GM18499 (cell line): ENCODE measurements around the gene UNC5CL.

Source experiments
- ATAC-seq: cut with Tn5 transposase; IDR thresholded peaks from one replicate; pipeline ENCODE4 v1.9.1; 2021; ENCODE audit warnings: moderate number of reproducible peaks; ENCODE audit not compliant: insufficient read depth, unreplicated experiment

UNC5CL gene, protein sequence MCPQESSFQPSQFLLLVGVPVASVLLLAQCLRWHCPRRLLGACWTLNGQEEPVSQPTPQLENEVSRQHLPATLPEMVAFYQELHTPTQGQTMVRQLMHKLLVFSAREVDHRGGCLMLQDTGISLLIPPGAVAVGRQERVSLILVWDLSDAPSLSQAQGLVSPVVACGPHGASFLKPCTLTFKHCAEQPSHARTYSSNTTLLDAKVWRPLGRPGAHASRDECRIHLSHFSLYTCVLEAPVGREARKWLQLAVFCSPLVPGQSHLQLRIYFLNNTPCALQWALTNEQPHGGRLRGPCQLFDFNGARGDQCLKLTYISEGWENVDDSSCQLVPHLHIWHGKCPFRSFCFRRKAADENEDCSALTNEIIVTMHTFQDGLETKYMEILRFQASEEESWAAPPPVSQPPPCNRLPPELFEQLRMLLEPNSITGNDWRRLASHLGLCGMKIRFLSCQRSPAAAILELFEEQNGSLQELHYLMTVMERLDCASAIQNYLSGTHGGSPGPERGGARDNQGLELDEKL

DNA sequence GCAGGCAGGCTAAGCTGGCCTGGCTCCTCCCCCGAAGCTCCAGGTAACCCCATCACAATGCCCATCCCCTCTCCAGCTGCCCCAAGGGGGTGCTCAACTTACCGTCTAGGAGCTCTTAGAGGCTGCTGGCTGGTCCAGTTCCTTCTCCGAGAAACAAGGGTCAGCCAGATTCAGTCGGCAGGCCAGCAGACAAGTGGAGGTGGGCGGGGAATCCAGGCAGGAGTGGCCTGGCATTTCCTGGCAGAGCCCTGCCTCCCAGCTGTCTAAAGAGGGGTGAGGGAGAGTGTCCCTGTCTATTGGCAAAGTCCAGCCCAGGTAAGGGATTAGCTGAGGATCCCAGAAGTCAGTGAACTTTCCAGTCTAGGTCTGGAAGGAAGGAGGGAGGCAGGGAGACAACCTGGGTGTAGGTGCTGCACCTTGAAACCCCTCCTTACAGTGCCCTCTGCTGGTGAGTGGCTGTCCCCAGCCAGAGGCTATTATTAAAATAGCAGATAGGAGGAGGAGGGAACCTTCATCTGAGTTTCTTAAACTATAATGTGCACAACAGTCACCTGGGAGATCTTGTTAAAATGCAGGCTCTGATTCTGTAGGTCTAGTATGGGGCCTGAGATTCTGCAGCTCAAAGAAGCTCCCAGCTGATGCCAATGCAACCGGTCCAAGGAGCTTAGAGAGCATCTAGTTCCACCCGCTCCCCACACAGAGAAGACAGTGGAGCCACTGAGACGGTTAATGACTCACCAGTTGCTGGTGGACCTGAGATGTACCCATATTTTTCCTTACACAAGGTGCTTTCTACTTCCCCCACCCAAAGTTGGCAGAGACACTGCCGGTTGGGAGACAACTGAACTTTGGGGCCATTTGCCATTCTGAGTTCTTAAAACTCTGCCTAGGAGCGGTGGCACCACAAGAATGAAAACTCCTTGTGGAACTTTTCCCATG, at the start of gene UNC5CL:
UNC5CL (minus strand) TSS at position 162 of the 939 bp plus-strand sequence. CDS start 4,147 bp downstream, outside the sequence.
- no peak for ATAC-seq

DNA sequence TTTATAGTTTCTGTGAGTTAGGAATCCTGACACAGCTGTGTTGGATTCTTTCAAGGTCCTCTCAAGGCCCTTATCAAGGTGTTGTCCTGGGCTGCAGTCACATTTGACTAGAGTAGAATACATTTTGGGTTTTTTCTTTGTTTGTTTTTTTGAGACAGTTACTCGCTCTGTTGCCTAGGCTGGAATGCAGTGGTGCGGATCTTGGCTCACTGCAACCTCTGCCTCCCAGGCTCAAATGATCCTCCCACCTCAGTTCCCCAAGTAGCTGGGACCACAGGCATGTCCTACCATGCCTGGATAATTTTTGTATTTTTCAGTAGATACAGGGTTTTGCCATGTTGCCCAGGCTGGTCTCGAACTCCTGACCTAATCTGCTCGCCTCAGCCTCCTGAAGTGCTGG, 49.4 kb upstream of the UNC5CL start:
- ATAC-seq: no peak

DNA sequence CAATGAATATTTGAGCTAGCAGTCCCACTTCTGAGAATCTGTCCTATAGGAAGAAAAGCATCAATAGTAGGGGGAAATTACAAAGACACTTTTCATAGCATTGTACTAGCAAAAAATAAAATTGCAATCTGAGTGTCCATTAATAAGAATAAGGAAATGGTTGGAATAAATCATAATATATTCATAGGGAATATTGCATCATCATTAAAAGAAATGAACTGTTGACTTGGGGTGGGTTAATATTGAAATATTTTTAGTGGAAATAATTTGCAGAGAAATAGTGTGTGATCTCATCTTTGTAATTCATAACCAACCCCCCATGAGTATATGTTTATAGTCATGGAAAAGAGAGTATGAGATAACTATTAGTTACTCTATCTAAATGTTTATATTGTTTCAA, 46.2 kb upstream of the UNC5CL start:
- ATAC-seq: no peak

DNA sequence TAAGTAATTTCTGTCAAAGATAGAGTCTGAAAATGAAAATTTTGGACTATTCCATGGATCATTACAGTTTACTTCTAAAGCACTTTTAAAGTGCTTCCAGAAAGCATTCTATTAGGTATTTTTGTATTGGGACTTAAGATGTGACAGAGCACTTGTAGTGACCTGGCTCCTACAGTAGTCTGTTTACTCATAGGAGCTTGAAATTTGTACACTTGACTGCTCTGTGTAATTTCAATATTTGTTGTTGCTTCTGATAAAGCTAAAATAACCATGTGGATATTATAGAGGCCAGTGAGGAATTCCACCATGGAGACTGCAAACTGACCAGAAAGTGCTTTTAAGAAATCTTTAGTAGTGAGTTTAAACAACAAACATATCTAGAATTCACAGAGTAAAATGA, 44.1 kb upstream of the UNC5CL start:
- ATAC-seq: no peak

DNA sequence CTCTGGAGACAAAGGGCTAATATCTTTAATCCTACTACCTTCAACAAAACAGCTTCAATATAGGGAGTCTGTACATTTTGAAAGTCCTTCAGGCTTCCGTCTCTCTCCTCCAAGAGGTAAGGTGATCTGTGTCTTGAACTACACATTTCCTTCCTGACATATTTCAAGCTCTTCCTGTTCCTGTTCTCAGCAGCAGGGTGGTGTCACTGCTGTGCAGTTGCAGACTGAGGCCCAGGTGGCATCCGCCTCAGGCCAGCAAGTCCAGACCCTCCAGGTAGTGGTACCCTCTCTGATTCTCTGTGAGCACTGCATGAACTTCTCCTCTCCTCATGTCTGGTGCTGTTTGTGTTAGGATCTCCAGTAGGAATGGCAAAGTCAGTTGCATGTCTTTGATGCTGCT, 41.6 kb upstream of the UNC5CL start:
- no peak for ATAC-seq

DNA sequence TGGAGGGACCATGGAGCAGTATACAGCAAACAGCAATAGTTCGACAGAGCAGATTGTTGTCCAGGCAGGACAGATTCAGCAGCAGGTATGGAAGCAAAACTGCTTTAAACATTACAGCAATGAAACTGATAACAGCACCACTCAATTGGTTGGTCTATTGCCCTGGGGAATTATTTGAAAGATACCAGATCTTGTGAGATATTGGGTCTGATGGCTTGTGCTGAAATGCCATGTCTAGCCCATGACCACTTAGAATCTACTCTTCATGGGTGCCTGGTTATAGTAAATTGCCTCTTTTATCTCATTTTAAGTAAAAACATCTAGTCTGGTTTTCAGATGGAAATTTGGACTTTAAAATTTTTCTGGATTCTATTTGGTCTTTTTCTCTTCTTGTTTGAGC, 40.1 kb upstream of the UNC5CL start:
- ATAC-seq: no peak

DNA sequence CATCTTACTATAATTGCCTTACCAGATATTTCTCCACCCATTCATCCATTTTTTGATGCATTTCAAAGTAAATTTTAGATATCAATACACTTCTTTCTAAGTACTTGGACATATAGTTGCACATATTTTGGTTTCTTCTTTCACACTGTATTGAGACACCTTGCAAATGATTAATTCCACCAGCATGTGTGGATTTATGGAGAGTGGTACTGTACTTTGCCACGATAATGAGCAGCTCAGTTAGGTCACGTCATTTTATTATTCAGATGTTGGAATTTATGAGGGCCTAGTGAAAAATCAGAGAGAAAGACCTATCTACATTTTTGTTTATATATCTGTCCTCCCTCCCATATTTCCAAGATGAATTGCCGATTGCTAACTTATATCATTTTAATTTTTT, 39.1 kb upstream of the UNC5CL start:
- no peak for ATAC-seq

DNA sequence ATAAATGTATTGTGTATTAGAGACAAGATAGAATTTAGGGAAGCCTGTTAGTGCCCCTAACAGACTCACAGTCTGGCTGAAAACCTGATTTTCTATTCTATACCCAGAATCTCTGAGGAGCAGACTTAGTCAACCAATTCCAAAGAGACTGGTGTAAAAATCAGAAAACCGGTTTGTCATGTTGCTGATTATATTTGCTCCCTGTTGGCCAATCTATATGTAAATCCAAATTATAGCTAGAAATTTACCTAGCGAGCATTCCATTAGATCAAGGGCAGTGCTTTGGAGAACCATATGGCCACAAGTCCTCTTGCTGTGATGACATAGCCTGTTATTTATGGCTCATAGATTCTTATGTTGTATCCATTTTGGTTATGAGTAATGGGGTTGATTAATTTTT, 38.5 kb upstream of the UNC5CL start:
- ATAC-seq: no peak

DNA sequence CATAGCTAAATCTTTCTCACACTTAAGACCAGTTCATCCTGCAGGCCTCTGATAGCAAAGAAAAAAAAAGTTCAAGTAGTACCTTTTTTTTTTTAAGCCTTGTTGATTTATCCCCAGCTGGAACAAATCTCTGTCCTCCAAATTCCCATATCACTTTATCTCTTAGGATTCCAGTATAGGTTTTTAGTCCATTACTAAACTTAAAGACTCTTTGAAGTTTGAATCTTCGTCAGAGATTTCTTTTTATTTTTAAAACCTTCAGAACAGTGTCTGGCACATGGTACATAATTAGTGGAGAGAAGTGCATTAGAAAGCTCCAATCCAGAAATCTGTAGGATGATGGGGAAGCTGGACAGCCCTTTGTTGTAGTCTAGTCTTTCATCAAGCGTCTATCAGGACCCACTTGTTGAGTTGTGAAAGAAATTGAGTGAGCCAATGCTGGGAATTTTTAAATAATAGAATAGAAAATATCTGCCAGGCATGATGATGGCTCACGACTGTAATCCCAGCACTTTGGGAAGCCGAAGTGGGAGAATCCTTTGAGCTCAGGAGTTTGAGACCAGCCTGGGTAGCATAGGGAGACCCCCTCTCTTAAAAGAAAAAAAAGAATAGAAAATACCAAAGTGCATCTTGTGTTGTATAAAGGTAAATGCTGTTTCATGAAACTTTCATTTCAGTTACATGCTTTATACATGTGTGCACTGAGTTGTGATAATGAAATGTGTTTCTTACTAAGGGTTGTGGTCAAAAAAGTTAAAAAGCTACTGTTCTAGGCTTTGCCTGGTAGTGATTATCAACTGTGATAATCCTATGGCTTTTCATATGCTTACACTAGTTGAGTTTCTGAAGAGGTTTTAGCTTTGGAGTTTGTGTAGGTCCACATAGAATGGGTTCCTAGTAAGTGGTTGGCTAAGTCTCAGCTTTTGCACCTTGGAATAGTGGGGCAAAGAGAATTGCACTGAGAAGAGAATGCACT, 36.9 kb upstream of the UNC5CL start:
- no peak for ATAC-seq

DNA sequence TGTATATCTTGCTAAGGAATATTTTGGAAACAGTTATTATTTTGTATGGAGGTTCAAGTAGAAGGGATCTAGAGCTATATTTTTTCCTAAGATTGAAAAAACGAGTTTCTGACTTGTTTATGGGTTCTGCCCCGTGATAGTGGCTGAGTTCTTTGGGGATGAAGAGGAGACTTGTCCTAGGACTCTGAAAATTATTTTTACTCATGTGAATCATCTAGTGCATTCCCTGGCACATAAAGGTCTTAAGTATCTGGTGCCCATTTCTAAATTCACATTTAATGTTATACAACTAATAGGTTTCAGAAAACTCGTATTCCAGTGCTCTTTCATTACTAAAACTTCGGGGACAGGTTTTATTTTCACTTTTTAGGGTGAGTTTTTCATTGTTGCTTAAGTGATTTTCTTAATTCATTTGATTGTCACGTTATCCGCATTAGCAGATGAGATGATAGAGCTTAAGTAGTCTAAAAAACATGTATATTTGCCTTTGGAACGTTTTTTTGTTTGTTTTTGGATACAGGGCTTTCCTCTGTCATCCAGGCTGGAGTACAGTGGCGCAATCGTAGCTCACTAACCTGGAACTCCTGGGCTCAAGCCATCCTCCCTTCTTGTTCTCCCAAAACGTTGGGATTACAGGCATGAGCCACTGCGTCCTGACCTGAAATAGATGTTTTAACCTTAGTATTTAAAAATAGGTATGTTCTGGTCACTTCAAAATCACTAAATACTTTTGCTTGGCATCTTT, 35.8 kb upstream of the UNC5CL start:
- ATAC-seq: no peak

DNA sequence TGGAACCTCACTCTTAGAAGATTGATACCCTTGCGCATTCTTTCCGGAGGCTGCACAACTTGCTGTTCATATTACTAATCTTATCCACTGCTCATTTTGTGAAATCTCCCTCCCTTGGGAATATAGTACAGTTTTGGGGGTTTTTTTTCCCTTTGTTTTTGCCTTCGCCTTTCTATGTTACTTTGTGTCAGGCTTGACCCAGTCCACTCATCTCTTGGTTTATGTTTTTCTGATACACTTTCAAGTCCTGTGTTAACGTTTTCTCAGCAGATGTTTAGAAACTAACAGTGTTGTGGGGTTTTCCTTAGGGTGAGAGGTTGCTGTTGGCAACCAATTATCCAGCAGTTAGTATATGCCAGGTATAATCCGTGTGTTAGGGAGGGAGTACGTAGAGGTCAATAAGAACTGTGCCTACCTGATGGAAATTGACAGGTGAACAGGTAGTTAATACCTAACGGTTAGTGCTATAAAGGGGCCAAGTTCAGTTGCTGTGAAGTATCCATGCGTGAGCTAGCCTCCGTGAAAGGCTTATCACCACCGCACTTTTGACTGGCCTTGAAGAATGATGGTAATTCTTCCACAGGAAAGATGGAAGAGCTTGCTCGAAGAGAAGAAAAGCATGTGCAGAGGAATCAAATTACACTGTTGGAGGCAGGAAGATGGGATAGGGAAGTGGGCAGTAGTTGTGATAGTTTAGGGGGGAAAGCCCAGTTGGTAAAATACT, 35.1 kb upstream of the UNC5CL start:
- no peak for ATAC-seq

DNA sequence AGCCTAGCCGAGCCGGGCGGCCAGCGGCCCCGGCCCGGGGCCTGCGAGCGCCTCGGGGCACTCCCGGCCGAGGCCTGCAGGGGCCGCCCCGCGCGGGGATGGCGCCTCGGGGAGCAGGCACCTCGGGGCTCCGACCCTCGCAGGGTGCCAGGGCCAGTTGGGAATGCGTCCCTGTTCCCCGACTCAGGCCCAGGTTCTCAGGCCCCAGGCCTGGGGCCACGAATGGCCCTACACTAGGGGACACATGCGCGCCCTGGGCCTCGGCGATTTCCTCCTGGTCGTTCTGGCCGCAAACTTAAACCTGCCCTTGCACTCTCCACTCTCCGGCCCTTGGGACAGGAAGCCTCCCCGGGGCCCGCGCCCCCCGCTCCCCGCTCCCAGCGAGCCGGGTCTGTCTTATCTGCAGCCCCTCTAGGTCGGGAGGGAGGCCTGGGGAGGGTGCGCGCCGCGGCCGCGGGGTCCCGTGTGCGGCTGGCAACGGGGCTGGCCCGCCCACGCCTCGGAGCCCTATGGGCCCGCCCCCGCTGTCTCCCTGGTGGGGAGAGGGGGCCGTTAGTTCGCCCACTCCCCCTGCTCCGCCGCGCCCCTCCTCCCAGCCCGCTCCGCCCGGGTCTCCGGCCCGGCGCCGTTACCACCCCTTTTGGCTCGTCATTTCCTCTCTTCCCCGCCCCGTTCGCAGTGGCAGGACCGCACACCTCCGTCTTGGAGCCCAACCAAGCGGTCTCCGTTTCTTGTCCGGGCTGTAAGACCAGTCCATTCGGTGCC, 34.4 kb upstream of the UNC5CL start:
- ATAC-seq: peak; percentile 5

DNA sequence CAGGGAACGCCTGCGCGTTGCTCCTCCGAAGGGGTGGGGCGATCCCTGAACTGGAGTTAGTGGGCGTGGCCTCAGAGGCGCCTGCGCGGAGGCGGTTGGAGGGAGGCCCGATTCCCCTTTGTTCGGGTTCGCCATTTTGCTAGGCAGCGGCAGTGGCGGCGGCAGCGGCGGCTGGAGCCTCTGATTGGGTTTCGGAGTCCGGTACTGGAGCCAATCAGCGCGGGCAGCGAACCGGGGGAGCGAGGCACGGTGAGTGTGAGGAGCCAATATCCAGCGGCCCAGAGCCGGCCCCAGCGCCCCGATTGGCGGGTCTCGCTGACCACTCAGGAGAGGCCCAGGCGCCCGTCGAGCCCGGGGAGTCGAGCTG, 33.8 kb upstream of the UNC5CL start, which contains the start of gene NFYA:
NFYA (plus strand) TSS at position 139 of the 367 bp plus-strand sequence. CDS start 6,116 bp downstream, outside the sequence.
- peak; percentile 39 for ATAC-seq

DNA sequence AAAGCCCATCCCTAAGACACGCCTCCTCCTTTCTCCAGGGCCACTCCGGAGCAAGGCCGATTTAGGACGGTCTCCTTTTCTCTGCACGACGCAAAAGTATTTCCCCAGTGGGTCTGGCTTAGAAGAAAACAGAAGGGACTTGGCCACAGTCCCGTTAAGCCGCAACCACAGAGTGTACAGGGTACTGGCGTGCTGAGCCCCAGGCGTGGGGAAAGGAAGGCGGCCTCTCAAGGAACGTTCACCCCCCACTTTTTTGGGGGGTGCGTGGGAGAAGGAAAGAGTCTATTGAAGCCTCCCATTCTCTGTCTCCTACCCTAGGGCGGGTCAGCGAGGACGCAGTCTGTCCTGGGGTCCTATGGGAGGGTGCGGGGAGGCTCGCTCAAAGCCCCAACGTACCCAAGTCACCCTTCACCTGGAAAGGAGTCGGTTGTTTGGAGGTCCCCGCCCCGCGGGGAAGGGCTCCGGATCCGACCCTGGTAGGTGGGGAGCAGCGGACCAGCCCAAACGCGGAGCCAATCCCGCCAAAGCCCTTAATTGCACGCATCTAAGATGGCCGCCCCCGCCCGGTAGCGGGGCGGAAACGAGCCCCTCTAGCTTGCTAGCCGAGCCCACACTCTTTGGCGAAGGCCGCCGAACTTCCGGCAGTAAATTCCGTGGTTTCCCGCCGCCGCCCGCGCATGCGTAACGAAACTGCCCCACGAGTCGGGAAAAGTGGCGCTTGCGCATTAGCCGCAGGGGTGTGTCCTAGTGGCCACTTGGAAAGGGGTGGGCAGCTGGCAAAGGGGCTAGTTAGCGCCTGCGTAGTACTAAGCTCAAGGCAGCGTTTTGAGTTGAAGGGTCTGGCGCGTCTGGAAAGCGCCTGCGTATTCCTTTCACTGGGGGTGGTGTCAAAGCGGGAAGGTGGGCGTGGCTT, 33.2 kb upstream of the UNC5CL start, which contains the start of gene OARD1:
OARD1 (minus strand) TSS at position 434 of the 913 bp plus-strand sequence. CDS start 722 bp downstream, outside the sequence.
- ATAC-seq: peak; percentile 50

DNA sequence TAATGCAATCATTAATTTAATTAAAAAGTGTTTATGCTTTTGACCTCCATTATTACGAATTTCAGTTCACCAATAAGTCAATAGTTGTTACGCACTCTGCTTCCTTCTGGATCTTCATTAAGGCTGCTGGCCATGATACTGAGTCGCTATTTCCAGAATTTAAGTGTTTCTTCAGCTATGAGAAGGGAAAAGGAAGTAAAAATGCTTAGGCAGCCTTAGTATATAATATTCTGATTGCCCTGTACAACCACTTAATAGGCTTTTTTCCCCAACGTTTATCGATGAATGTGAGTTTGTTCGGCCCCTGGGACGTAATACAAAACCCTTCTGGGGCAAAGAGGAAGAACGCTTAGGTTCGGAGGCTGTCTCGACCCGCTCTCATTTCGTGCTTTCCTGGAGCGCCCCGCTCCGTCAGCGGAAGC, 32.5 kb upstream of the UNC5CL start:
- ATAC-seq: no peak

DNA sequence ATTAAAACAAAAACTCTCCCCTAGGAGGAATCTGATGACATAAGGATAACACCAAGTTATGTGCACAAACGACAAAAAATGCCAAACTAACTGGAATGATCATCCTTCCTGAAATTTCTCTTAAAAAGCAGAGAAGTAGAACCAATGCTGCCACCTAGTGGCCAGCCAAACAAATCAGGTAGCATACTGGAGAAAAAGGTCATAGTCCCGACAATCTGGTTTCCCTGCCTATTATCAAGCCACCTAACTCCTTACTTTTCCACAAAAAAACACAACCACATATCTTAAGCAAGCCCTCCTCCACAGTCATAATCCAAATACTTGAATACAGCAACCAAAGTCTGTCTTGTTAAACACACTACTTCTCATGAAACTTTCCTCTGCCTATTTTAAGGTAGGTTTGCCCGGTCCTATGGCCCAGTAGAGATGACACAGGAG, 27.9 kb upstream of the UNC5CL start:
- no peak for ATAC-seq
